Stomach (tissue), 4 donors: Measurements from ENCODE around the gene CUL9.

Source experiments
- POLR2A ChIP-seq, 4 donors: fragments of 450-650 bp; IDR thresholded peaks; one replicate each; pipeline ENCODE4 v1.6.1; 2016; ENCODE audit warnings: antibody characterized with exemption in 4 of 4, control low read depth in 2 of 4, mild to moderate bottlenecking in 1 of 4, moderate library complexity in 1 of 4
- POLR2AphosphoS5 ChIP-seq, 3 donors: sonication (generic); formaldehyde crosslinking; IDR thresholded peaks; one replicate each; pipeline ENCODE4 v1.6.1; 2016; ENCODE audit warnings: antibody characterized with exemption in 3 of 3
- TF ChIP-seq, protein P1 (sequence below), 7 experiments: fragments of 450-650 bp in 4 of 7; fragments of 200-600 bp in 3 of 7; sonication (generic) in 3 of 7; IDR thresholded peaks; one replicate each; pipeline ENCODE4 v1.5.1; 2016 to 2019; ENCODE audit warnings: antibody characterized with exemption in 7 of 7, control low read depth in 2 of 7, mild to moderate bottlenecking in 1 of 7

DNA sequence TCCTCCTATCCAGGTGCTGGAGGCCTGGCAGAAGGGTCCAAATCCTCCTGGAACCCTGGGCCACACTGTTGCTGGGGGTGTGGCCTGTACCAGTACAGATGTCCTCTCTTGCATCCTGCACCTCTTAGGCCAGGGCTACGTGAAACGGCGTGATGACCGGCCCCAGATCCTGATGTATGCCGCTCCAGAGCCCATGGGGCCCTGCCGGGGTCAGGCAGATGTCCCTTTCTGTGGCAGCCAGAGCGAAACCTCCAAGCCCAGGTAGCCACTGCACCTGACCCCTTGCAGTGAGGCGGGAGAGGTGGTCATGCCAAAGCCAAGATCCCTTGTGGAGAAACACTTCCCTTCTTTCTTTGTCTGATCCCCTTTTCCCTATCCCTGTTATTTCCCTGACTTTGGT is 33.1 kb downstream of the CUL9 start:
- TF ChIP-seq POLR2A (IDR thresholded peaks at IDR 0.05), result no peak
- TF ChIP-seq, protein P1, sequence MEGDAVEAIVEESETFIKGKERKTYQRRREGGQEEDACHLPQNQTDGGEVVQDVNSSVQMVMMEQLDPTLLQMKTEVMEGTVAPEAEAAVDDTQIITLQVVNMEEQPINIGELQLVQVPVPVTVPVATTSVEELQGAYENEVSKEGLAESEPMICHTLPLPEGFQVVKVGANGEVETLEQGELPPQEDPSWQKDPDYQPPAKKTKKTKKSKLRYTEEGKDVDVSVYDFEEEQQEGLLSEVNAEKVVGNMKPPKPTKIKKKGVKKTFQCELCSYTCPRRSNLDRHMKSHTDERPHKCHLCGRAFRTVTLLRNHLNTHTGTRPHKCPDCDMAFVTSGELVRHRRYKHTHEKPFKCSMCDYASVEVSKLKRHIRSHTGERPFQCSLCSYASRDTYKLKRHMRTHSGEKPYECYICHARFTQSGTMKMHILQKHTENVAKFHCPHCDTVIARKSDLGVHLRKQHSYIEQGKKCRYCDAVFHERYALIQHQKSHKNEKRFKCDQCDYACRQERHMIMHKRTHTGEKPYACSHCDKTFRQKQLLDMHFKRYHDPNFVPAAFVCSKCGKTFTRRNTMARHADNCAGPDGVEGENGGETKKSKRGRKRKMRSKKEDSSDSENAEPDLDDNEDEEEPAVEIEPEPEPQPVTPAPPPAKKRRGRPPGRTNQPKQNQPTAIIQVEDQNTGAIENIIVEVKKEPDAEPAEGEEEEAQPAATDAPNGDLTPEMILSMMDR (IDR thresholded peaks at IDR 0.05), result no peak
- no peak for TF ChIP-seq POLR2AphosphoS5 (IDR thresholded peaks at IDR 0.05)
